PC-9 (cell line): ENCODE results near the gene NAT9.

Source experiments
- CTCF ChIP-seq: fragments of 200-600 bp; sonication (generic); conservative IDR thresholded peaks from 2 replicates; pipeline ENCODE4 v1.6.1; 2017; ENCODE audit warnings: mixed run types, antibody characterized with exemption, mild to moderate bottlenecking, moderate library complexity
- EZH2 ChIP-seq: fragments of 200-600 bp; sonication (generic); IDR thresholded peaks from 2 replicates; pipeline ENCODE4 v1.8.0; 2017; ENCODE audit warnings: antibody characterized with exemption, low read depth

DNA sequence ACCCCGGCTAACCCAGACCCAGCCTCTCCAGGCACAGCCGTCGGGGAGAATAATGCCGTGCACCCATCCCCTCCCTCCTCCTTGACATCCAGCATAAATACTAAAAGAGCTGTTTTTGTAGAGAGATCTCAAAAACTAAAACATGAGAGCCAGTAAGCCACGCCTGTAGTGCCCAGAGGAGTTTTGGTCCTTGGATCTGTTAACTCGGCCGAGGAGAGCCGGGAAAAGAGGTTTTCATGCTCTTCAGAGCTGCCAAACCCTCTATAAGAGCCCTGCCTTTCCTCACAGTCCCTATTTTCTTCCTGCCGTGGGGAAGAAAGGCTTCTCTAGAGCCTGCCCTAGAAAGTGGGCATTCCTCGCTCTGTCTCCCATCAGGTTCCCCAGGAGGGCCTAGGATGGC lies 30.2 kb upstream of the NAT9 start:
- no peak for TF ChIP-seq CTCF
- no peak for TF ChIP-seq EZH2
